Measurements from ENCODE around the gene PRRT4. TPM values are rescaled to one million over a fixed set of nuclear protein-coding genes. Genes with fewer than 3 reads are reported as not detected.

PRRT4 gene
- total and polyA plus RNA-seq, 7 experiments from 2014 or later: 0.27 to 1.1 (median 0.51) TPM; not detected in 2

GRCh38 chr7:128350708-128351295 is 10.7 kb downstream of the PRRT4 start:
- H3K4me1 ChIP-seq (ENCODE audit: control insufficient read depth in 2 of 2, insufficient read depth in 2 of 2, low read length in 2 of 2): no peaks in the 10 kb centered on the region
- H3K9me3 ChIP-seq (ENCODE audit: control insufficient read depth in 2 of 3, low read length in 3 of 3): no peaks in the 10 kb centered on the region
- Mint-ChIP-seq H3K9me3 (no peaks in the 10 kb centered on the region), H3K4me1 (peaks cover 0 to 8% (median 8%) of the 10 kb centered on the region in 7 donors), H3K27me3 (peaks cover 21 to 70% (median 26%) of the 10 kb centered on the region in 5 donors), H3K4me3 (peak overlapping the region in 4 of 10 donors; percentile 25 to 67 (median 47)), H3K27ac (no peak overlapping the region), H3K36me3 (no peaks in the 10 kb centered on the region)
- H3K4me3 ChIP-seq (ENCODE audit: low read length): no peak overlapping the region
- CTCF ChIA-PET: interaction anchor here (1.1 to 4.6 kb wide), 4 partner anchors 11 to 76 kb away, joined by 3 to 60 read pairs (median 4); no protein-coding TSS in a partner anchor
- DNase-seq: no peak
- ATAC-seq: no peak
- no peaks in the 10 kb centered on the region for H3K36me3 ChIP-seq (ENCODE audit: control insufficient read depth in 2 of 3, insufficient read depth in 3 of 3, low read length in 3 of 3)
- no peaks in the 10 kb centered on the region for H3K27me3 ChIP-seq (ENCODE audit: control insufficient read depth in 2 of 2, insufficient read depth in 2 of 2, low read length in 2 of 2)
- intact Hi-C loops (cut with micrococcal nuclease): loop anchor here in 1 of 2 donors (1.0 kb wide), 1 partner anchor 8 kb away; the partner anchor contains the start of gene RBM28
- no peak overlapping the region for H3K27ac ChIP-seq (ENCODE audit: low read depth, low read length)
- POLR2A ChIA-PET: no interaction called here

GRCh38 chr7:128349466-128349825 is 12.0 kb downstream of the PRRT4 start:
- POLR2A ChIA-PET: no interaction called here
- Histone ChIP-seq H3K27me3 (ENCODE audit: control insufficient read depth in 2 of 2, insufficient read depth in 2 of 2, low read length in 2 of 2) (no peaks in the 10 kb centered on the region), H3K9me3 (ENCODE audit: control insufficient read depth in 2 of 3, low read length in 3 of 3) (no peaks in the 10 kb centered on the region), H3K4me1 (ENCODE audit: control insufficient read depth in 2 of 2, insufficient read depth in 2 of 2, low read length in 2 of 2) (no peaks in the 10 kb centered on the region), H3K4me3 (ENCODE audit: low read length) (no peak overlapping the region), H3K36me3 (ENCODE audit: control insufficient read depth in 2 of 3, insufficient read depth in 3 of 3, low read length in 3 of 3) (no peaks in the 10 kb centered on the region), H3K27ac (ENCODE audit: low read depth, low read length) (no peak overlapping the region)
- no peak for ATAC-seq
- H3K4me1 Mint-ChIP-seq: peaks cover 0 to 8% (median 4%) of the 10 kb centered on the region in 7 donors
- intact Hi-C loops (cut with micrococcal nuclease): no loop called here
- peak overlapping the region in 2 of 10 donors; percentile 14 to 15 for H3K4me3 Mint-ChIP-seq
- no peaks in the 10 kb centered on the region for H3K9me3 Mint-ChIP-seq
- no peaks in the 10 kb centered on the region for H3K36me3 Mint-ChIP-seq
- no peak overlapping the region for H3K27ac Mint-ChIP-seq
- DNase-seq: no peak
- H3K27me3 Mint-ChIP-seq: peaks cover 20 to 57% (median 22%) of the 10 kb centered on the region in 5 donors
- CTCF ChIA-PET: interaction anchor here (2.5 to 4.6 kb wide), 3 partner anchors 38 to 78 kb away, joined by 7 to 60 read pairs (median 15); no protein-coding TSS in a partner anchor

GRCh38 chr7:128347647-128348097 is 13.8 kb downstream of the PRRT4 start:
- intact Hi-C loops (cut with micrococcal nuclease): loop anchor here (1.0 kb wide), 3 partner anchors 40 to 112 kb away; no protein-coding TSS in a partner anchor
- CTCF ChIA-PET: interaction anchor here (0.8 to 4.6 kb wide), 13 partner anchors 10 to 113 kb away, joined by 3 to 60 read pairs (median 7); no protein-coding TSS in a partner anchor
- Mint-ChIP-seq H3K36me3 (no peaks in the 10 kb centered on the region), H3K9me3 (peaks cover 0 to 3% (median 0%) of the 10 kb centered on the region in 11 donors), H3K27ac (peak overlapping the region in 2 of 9 donors; percentile 13 to 60), H3K4me1 (peaks cover 6 to 15% (median 9%) of the 10 kb centered on the region in 7 donors), H3K4me3 (no peak overlapping the region), H3K27me3 (peaks cover 2 to 39% (median 10%) of the 10 kb centered on the region in 5 donors)
- H3K27ac ChIP-seq (ENCODE audit: low read depth, low read length): no peak overlapping the region
- DNase-seq (peak in 6 of 9 donors; percentile 17 to 49 (median 28)), ATAC-seq (no peak)
- H3K9me3 ChIP-seq (ENCODE audit: control insufficient read depth in 2 of 3, low read length in 3 of 3): no peaks in the 10 kb centered on the region
- H3K4me3 ChIP-seq (ENCODE audit: low read length): no peak overlapping the region
- H3K36me3 ChIP-seq (ENCODE audit: control insufficient read depth in 2 of 3, insufficient read depth in 3 of 3, low read length in 3 of 3): no peaks in the 10 kb centered on the region
- peaks cover 6% of the 10 kb centered on the region in 2 donors for H3K4me1 ChIP-seq (ENCODE audit: control insufficient read depth in 2 of 2, insufficient read depth in 2 of 2, low read length in 2 of 2)
- H3K27me3 ChIP-seq (ENCODE audit: control insufficient read depth in 2 of 2, insufficient read depth in 2 of 2, low read length in 2 of 2): no peaks in the 10 kb centered on the region
- POLR2A ChIA-PET: interaction anchor here (1.6 to 1.8 kb wide), 2 partner anchors 39 to 41 kb away, joined by 3 to 4 read pairs; no protein-coding TSS in a partner anchor

- no peak for ATAC-seq
- H3K9me3 ChIP-seq (ENCODE audit: control insufficient read depth in 2 of 3, low read length in 3 of 3): no peaks in the 10 kb centered on the region
- Mint-ChIP-seq H3K4me1 (peaks cover 19 to 44% (median 34%) of the 10 kb centered on the region in 7 donors), H3K36me3 (peaks cover 0 to 6% (median 3%) of the 10 kb centered on the region in 5 donors), H3K9me3 (peaks cover 0 to 4% (median 0%) of the 10 kb centered on the region in 11 donors), H3K27ac (peak overlapping the region in 5 of 9 donors; percentile 81 to 94 (median 89)), H3K27me3 (peaks cover 0 to 21% (median 7%) of the 10 kb centered on the region in 5 donors), H3K4me3 (peak overlapping the region in 3 of 10 donors; percentile 96 to 97 (median 97))
- H3K4me3 ChIP-seq (ENCODE audit: low read length): no peak overlapping the region
- ChIA-PET CTCF (interaction anchor here (0.6 to 3.3 kb wide), 7 partner anchors 10 to 185 kb away, joined by 3 to 27 read pairs (median 6); no protein-coding TSS in a partner anchor), POLR2A (interaction anchor here (0.6 to 1.5 kb wide), 5 partner anchors 10 to 710 kb away, joined by 3 to 8 read pairs (median 4); partner anchors contain the start of genes IMPDH1, PRRT4 and TNPO3)
- H3K27ac ChIP-seq (ENCODE audit: low read depth, low read length): no peak overlapping the region
- no peaks in the 10 kb centered on the region for H3K27me3 ChIP-seq (ENCODE audit: control insufficient read depth in 2 of 2, insufficient read depth in 2 of 2, low read length in 2 of 2)
- DNase-seq: no peak
- intact Hi-C loops (cut with micrococcal nuclease): loop anchor here (1.0 to 5.0 kb wide), 7 partner anchors 16 to 1726 kb away; partner anchors contain the start of genes ZNF800 (in 2 of the 2), ARF5 (in 1 of the 2), GCC1 (in 1 of the 2) and KLHDC10 (in 1 of the 2)
- peaks cover 16 to 20% of the 10 kb centered on the region in 2 donors for H3K4me1 ChIP-seq (ENCODE audit: control insufficient read depth in 2 of 2, insufficient read depth in 2 of 2, low read length in 2 of 2)
- peaks cover 0 to 3% (median 1%) of the 10 kb centered on the region in 3 experiments for H3K36me3 ChIP-seq (ENCODE audit: control insufficient read depth in 2 of 3, insufficient read depth in 3 of 3, low read length in 3 of 3)
These were observed 17.1 kb downstream of the PRRT4 start for GRCh38 chr7:128344431-128344774.

GRCh38 chr7:128343554-128344430 is 17.7 kb downstream of the PRRT4 start, which contains the start of gene RBM28:
Gene RBM28 (minus strand): TSS chr7:128343908. CDS start chr7:128343793, 115 bp downstream.
- H3K36me3 ChIP-seq (ENCODE audit: control insufficient read depth in 2 of 3, insufficient read depth in 3 of 3, low read length in 3 of 3): peaks cover 1 to 7% (median 7%) of the 10 kb centered on the region in 3 experiments
- Mint-ChIP-seq H3K36me3 (peaks cover 0 to 9% (median 6%) of the 10 kb centered on the region in 5 donors), H3K4me1 (peaks cover 19 to 44% (median 34%) of the 10 kb centered on the region in 7 donors), H3K27ac (peak within 1 kb of the TSS; percentile 83 to 96 (median 93)), H3K4me3 (peak within 1 kb of the TSS; percentile 89 to 98 (median 96)), H3K27me3 (peaks cover 0 to 15% (median 7%) of the 10 kb centered on the region in 5 donors), H3K9me3 (peaks cover 0 to 4% (median 0%) of the 10 kb centered on the region in 11 donors)
- no peaks in the 10 kb centered on the region for H3K9me3 ChIP-seq (ENCODE audit: control insufficient read depth in 2 of 3, low read length in 3 of 3)
- H3K27ac ChIP-seq (ENCODE audit: low read depth, low read length): peak within 1 kb of the TSS; percentile 83
- POLR2A ChIA-PET: interaction anchor here (0.6 to 1.5 kb wide), 6 partner anchors 9 to 711 kb away, joined by 3 to 8 read pairs (median 4); partner anchors contain the start of genes HILPDA, IMPDH1, PRRT4 and TNPO3
- H3K27me3 ChIP-seq (ENCODE audit: control insufficient read depth in 2 of 2, insufficient read depth in 2 of 2, low read length in 2 of 2): no peaks in the 10 kb centered on the region
- peaks cover 16 to 20% of the 10 kb centered on the region in 2 donors for H3K4me1 ChIP-seq (ENCODE audit: control insufficient read depth in 2 of 2, insufficient read depth in 2 of 2, low read length in 2 of 2)
- CTCF ChIA-PET: interaction anchor here (0.7 to 3.3 kb wide), 6 partner anchors 10 to 116 kb away, joined by 4 to 27 read pairs (median 6); no protein-coding TSS in a partner anchor
- ATAC-seq (peak; percentile 98), DNase-seq (peak; percentile 80 to 93 (median 90))
- intact Hi-C loops (cut with micrococcal nuclease): loop anchor here (1.0 to 5.0 kb wide), 22 partner anchors 8 to 1727 kb away; partner anchors contain the start of genes GCC1 (in 2 of the 2), HILPDA (in 2 of the 2), METTL2B (in 2 of the 2) and PRRT4 (in 2 of the 2)
- H3K4me3 ChIP-seq (ENCODE audit: low read length): peak within 1 kb of the TSS; percentile 97

All from naive thymus-derived CD4-positive, alpha-beta T cell (primary cell).